ENCODE data around the gene STX4.

STX4 gene

DNA sequence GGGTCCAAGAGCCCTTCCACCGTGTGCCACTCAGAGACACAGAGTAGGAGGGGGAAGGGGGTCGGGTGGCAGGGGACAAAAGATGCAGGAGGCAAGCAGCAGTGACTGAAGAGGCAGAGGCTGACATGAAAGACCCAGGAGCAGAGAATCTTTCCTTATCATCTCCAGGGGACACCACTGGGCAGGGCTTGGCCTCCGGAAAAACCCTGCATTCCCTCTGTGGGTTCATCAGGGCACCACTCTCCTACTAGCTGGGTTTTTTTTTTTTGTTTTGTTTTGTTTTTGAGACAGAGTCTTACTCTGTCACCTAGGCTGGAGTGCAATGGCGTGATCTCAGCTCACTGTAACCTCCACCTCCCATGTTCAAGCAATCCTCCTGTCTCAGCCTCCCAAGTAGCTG is 2.1 kb upstream of the STX4 start:
- Histone ChIP-seq H3K9me2 (ENCODE audit: low read depth, low read length) (no peaks in the 10 kb centered on the region), H3K4me1 (ENCODE audit: insufficient read depth, low read length, severe bottlenecking) (peaks cover 17% of the 10 kb centered on the region), H3K79me2 (ENCODE audit: insufficient read depth, low read length) (no peaks in the 10 kb centered on the region), H3K9me3 (ENCODE audit: low read length) (no peaks in the 10 kb centered on the region), H3K27me3 (ENCODE audit: insufficient read depth, low read length) (no peaks in the 10 kb centered on the region), H3K9ac (ENCODE audit: low read length) (no peak overlapping the region), H3F3A (ENCODE audit: insufficient read depth, low read length) (no peaks in the 10 kb centered on the region), H3K27ac (ENCODE audit: low read depth, low read length, poor library complexity, severe bottlenecking) (no peak overlapping the region), H3K4me2 (ENCODE audit: low read length) (no peak overlapping the region), H2AFZ (ENCODE audit: low read length) (no peak overlapping the region), H4K20me1 (ENCODE audit: insufficient read depth, low read length) (no peaks in the 10 kb centered on the region), H3K4me3 (ENCODE audit: low read depth, low read length, poor library complexity, severe bottlenecking) (no peak overlapping the region), H3K36me3 (ENCODE audit: insufficient read depth, low read length) (no peaks in the 10 kb centered on the region; the same call in 1 of the 2 replicates)
- TF ChIP-seq EZH2 (IDR thresholded peaks at IDR 0.05; ENCODE audit: borderline replicate concordance, low read length) = no peak
- TF ChIP-seq, protein P1, sequence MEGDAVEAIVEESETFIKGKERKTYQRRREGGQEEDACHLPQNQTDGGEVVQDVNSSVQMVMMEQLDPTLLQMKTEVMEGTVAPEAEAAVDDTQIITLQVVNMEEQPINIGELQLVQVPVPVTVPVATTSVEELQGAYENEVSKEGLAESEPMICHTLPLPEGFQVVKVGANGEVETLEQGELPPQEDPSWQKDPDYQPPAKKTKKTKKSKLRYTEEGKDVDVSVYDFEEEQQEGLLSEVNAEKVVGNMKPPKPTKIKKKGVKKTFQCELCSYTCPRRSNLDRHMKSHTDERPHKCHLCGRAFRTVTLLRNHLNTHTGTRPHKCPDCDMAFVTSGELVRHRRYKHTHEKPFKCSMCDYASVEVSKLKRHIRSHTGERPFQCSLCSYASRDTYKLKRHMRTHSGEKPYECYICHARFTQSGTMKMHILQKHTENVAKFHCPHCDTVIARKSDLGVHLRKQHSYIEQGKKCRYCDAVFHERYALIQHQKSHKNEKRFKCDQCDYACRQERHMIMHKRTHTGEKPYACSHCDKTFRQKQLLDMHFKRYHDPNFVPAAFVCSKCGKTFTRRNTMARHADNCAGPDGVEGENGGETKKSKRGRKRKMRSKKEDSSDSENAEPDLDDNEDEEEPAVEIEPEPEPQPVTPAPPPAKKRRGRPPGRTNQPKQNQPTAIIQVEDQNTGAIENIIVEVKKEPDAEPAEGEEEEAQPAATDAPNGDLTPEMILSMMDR (IDR thresholded peaks at IDR 0.05; ENCODE audit: low read length) = no peak

DNA sequence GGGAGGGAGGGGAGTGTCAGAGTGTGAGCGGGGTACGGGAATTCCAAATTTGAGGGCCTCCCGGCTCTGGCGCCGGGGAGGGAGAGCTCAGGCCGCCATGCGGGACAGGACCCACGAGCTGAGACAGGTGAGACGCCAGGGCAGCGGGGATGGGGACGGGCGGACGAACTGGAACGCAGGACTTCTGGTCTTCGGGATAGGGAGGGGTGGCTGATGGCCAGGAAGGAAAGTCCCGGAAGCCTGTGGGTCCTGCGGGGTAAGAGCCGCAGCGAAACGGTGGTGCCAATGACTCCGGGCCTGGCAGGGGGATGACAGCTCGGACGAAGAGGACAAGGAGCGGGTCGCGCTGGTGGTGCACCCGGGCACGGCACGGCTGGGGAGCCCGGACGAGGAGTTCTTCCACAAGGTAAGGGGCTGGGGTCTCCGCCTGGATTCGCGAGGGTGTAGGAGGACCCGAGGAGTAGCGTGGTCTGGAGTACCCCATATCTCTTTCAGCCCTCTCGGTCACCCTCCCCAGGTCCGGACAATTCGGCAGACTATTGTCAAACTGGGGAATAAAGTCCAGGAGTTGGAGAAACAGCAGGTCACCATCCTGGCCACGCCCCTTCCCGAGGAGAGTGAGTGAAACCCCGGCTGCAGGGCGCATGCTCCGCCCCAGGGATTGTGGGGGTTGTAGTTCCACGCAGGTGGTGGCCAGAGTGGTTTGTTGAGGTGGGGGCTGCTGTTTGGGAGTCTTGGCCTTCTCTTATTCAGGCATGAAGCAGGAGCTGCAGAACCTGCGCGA is 543 bp downstream of the STX4 start:
- peaks cover 5% of the 10 kb centered on the region; the same call in 1 of the 2 replicates for H3K36me3 ChIP-seq (ENCODE audit: insufficient read depth, low read length)
- H3K9me2 ChIP-seq (ENCODE audit: low read depth, low read length) = no peaks in the 10 kb centered on the region

DNA sequence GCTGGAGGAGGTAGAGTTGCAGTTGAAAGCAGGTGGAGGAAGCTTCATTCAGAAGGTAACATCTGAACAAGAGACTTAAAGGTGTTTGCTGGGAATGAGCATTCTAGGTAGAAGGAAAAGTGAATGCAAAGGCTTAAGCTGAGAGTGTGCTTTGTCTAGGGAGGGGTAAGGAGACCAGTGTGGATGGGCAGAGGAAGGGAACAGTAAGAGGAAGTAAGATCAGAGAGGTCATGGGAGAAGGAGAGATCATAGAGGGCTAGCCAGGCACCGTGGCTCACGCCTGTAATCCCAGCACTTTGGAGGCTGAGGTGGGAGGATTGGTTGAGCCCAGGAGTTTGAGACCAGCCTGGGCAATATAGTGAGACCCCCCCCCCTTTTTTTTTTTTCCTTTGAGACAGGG is 3.3 kb downstream of the STX4 start:
- Histone ChIP-seq H3K4me2 (ENCODE audit: low read length) (no peak overlapping the region), H3K27ac (ENCODE audit: low read depth, low read length, poor library complexity, severe bottlenecking) (no peak overlapping the region), H3F3A (ENCODE audit: insufficient read depth, low read length) (no peaks in the 10 kb centered on the region), H3K79me2 (ENCODE audit: insufficient read depth, low read length) (no peaks in the 10 kb centered on the region), H3K9ac (ENCODE audit: low read length) (no peak overlapping the region), H3K4me3 (ENCODE audit: low read depth, low read length, poor library complexity, severe bottlenecking) (no peak overlapping the region), H2AFZ (ENCODE audit: low read length) (no peak overlapping the region), H3K9me2 (ENCODE audit: low read depth, low read length) (no peaks in the 10 kb centered on the region), H3K4me1 (ENCODE audit: insufficient read depth, low read length, severe bottlenecking) (peaks cover 17% of the 10 kb centered on the region), H3K9me3 (ENCODE audit: low read length) (no peaks in the 10 kb centered on the region), H3K27me3 (ENCODE audit: insufficient read depth, low read length) (no peaks in the 10 kb centered on the region), H3K36me3 (ENCODE audit: insufficient read depth, low read length) (peaks cover 17% of the 10 kb centered on the region; the same call in 1 of the 2 replicates), H4K20me1 (ENCODE audit: insufficient read depth, low read length) (no peaks in the 10 kb centered on the region)
- TF ChIP-seq EZH2 (IDR thresholded peaks at IDR 0.05; ENCODE audit: borderline replicate concordance, low read length) = no peak
- TF ChIP-seq, protein P1 (IDR thresholded peaks at IDR 0.05; ENCODE audit: low read length) = no peak

More for the DNA sequence above, 543 bp downstream of the STX4 start:
- H3K27ac ChIP-seq (ENCODE audit: low read depth, low read length, poor library complexity, severe bottlenecking) = no peak overlapping the region
- H3K9ac ChIP-seq (ENCODE audit: low read length) = peak overlapping the region; percentile 76
- H3K79me2 ChIP-seq (ENCODE audit: insufficient read depth, low read length) = no peaks in the 10 kb centered on the region
- peak overlapping the region; percentile 87 for H3K4me2 ChIP-seq (ENCODE audit: low read length)
- peak overlapping the region; percentile 22; the same call in 1 of the 2 replicates for H2AFZ ChIP-seq (ENCODE audit: low read length)
- no peaks in the 10 kb centered on the region for H3F3A ChIP-seq (ENCODE audit: insufficient read depth, low read length)
- no peak for TF ChIP-seq EZH2 (IDR thresholded peaks at IDR 0.05; ENCODE audit: borderline replicate concordance, low read length)
- TF ChIP-seq, protein P1 (IDR thresholded peaks at IDR 0.05; ENCODE audit: low read length) = no peak
- H4K20me1 ChIP-seq (ENCODE audit: insufficient read depth, low read length) = no peaks in the 10 kb centered on the region
- H3K9me3 ChIP-seq (ENCODE audit: low read length) = no peaks in the 10 kb centered on the region
- no peaks in the 10 kb centered on the region for H3K27me3 ChIP-seq (ENCODE audit: insufficient read depth, low read length)
- H3K4me3 ChIP-seq (ENCODE audit: low read depth, low read length, poor library complexity, severe bottlenecking) = peak overlapping the region; percentile 96
- H3K4me1 ChIP-seq (ENCODE audit: insufficient read depth, low read length, severe bottlenecking) = peaks cover 17% of the 10 kb centered on the region

Measured in OCI-LY1 (cell line).